Cerebellar cortex (tissue), 1 donor: ENCODE data around the gene GPD1.
A peak's percentile ranks its signal among the peaks of the same experiment; 100 is the strongest.
"Not testable (repeated sequence)": the region's sequence is repeated elsewhere in the genome, so short reads cannot be mapped to it uniquely, and the experiment has no call there.

Source experiments
- DNase-seq: peaks from one replicate; pipeline ENCODE4 v3.0.0-alpha.2; 2015; ENCODE audit warnings: low spot score

GPD1 gene

DNA sequence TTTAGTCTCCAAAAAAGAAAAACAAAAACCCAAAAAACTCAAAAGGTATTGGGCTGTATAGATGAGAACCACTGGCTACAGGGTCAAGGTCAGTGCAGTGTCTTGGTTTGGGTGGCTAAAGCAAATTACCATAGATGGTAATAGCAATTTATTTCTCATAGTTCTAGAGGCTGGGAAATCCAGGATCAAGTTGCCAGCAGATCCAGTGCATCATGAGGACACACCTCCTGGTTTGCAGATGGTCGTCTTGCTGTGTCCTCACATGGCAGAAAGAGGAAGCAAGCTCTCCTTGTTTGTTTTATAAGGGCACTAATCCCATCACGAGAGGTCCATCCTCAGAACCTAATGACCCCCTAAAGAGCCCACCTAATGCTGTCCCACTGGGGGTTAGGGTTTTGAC, 19.4 kb downstream of the GPD1 start:
- no peak for DNase-seq

- DNase-seq: no peak
These were observed 23.7 kb downstream of the GPD1 start for GRCh38 chr12:50127546-50127945.

DNA sequence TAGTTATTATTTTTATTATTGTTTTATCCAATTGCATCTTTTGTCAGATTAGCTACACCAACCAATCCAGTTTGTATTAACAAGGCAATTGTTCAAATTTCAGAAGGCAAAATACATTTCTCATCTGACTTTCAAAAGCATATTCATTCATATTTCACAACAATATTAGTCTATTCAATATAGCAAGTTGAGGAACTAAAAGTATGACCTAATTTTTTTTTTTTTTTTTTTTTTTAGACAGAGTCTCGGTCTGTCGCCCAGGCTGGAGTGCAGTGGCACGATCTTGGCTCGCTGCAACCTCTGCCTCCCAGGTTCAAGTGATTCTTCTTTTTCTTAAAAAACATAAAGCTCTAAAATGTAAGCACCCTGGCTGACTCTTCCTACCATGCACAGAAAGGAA, 25.5 kb downstream of the GPD1 start:
- DNase-seq: no peak

GRCh38 chr12:50132505-50133135, 28.8 kb downstream of the GPD1 start:
- DNase-seq: peak; percentile 72

GRCh38 chr12:50142993-50143392, 39.2 kb downstream of the GPD1 start:
- no peak for DNase-seq

DNA sequence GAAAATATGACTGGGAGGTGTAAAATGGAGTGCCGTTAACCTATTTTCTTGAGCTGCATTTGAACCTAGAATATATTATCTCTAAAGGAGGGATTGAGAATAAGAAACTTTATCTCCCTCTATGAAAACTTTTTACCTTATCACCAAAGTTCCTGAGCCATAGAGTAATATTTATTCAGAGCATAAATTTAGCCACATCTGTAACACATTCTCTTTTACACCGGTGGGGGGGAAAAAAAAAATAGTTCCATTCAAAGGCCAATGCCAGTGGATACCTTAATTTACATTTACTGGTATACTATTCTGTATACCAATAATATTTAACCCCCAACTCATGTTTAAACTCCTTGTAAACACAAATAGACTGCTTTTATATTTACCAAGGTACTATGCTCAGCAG, 41.6 kb downstream of the GPD1 start:
- no peak for DNase-seq

GRCh38 chr12:50147281-50147680, 43.5 kb downstream of the GPD1 start:
- DNase-seq: no peak

GRCh38 chr12:50148011-50148410, 44.2 kb downstream of the GPD1 start:
- not testable (repeated sequence) for DNase-seq

GRCh38 chr12:50149311-50149710, 45.5 kb downstream of the GPD1 start:
- DNase-seq: no peak

GRCh38 chr12:50151047-50151687, 47.4 kb downstream of the GPD1 start:
- DNase-seq: no peak

- DNase-seq: not testable (repeated sequence)
These were observed 51.1 kb downstream of the GPD1 start for GRCh38 chr12:50154947-50155346.

DNA sequence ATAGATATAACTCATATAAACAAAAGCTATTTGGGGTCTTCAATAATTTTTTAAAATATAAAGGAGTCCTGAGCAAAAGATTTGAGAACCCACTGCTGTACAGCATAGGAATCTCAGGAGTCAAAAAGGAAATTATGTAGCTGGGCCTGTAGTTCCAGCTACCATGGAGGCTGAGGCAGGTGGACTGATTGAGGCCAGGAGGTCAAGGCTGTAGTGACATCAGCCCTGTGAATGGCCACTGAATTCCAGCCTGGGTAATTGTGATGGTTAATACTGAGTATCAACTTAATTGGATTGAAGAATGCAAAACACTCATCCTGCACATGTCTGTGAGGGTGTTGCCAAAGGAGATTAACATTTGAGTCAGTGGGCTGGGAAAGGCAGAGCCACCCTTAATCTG, 52.8 kb downstream of the GPD1 start:
- no peak for DNase-seq

DNA sequence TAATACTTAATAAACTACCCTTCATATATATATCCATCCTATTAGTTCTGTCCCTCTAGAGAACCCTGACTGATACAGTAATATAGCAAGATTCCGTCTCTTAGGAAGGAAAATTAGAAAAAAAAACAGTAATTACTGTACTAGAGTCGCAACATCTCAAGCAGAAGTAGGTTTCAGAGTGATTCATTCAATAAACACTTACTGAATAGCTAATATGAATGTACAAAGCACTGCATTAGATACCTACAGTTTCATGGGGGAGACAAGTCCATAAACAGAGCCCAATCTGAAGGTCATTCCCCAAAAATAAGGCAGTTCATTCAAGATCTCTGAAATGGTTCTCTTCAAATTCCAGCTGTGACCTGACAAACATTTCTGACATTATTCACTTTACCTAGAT, 53.5 kb downstream of the GPD1 start:
- no peak for DNase-seq

DNA sequence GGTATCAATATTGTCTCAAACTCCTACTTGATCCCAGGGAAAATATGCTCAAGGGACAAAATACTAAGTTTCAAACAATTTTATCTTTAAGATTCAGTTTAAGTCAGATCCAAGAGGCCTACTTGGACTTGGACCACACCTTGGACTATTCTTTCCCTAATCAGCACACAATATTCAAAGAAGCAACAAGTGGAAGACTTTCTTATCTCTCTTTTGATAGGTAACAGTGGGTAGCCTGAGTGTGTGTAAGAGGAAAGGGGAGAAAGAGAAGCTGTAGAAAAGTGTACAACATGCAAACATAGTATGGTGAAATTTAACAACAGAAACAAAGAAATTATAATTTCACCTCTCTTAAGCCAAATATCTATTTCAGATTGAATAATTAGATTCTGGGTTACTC, 56.8 kb downstream of the GPD1 start:
- no peak for DNase-seq
